HG03558 (cell line): ENCODE data around the gene DNAJC4.
A peak's percentile ranks its signal among the peaks of the same experiment; 100 is the strongest.

Experiments used
- ATAC-seq: cut with Tn5 transposase; IDR thresholded peaks from one replicate; pipeline ENCODE4 v1.9.1; 2021; ENCODE audit warnings: moderate number of reproducible peaks; ENCODE audit not compliant: unreplicated experiment; ENCODE audit errors: extremely low read depth

The DNAJC4 gene

GRCh38 chr11:64255135-64256128 is 25.1 kb downstream of the DNAJC4 start:
- ATAC-seq, result no peak

- ATAC-seq, result no peak
These were observed 26.0 kb downstream of the DNAJC4 start for GRCh38 chr11:64256300-64256699.

GRCh38 chr11:64258356-64258755 is 28.0 kb downstream of the DNAJC4 start:
- no peak for ATAC-seq

- no peak for ATAC-seq
These were observed 28.7 kb downstream of the DNAJC4 start for GRCh38 chr11:64258946-64259532.

GRCh38 chr11:64259533-64260067 is 29.3 kb downstream of the DNAJC4 start:
- ATAC-seq, result no peak

GRCh38 chr11:64260147-64260708 is 29.9 kb downstream of the DNAJC4 start:
- no peak for ATAC-seq

GRCh38 chr11:64261556-64262080 is 31.3 kb downstream of the DNAJC4 start:
- no peak for ATAC-seq

- no peak for ATAC-seq
These were observed 32.1 kb downstream of the DNAJC4 start for GRCh38 chr11:64262271-64263002.

GRCh38 chr11:64263021-64263946 is 32.9 kb downstream of the DNAJC4 start:
- ATAC-seq, result no peak

- no peak for ATAC-seq
These were observed 33.6 kb downstream of the DNAJC4 start for GRCh38 chr11:64263947-64264317.

GRCh38 chr11:64264371-64264852 is 34.1 kb downstream of the DNAJC4 start:
- ATAC-seq, result no peak

- ATAC-seq, result no peak
These were observed 35.1 kb downstream of the DNAJC4 start for GRCh38 chr11:64265176-64266160.

GRCh38 chr11:64266339-64266738 is 36.0 kb downstream of the DNAJC4 start:
- no peak for ATAC-seq

GRCh38 chr11:64267207-64267945 is 37.0 kb downstream of the DNAJC4 start:
- no peak for ATAC-seq

GRCh38 chr11:64268025-64268892 is 37.9 kb downstream of the DNAJC4 start:
- ATAC-seq, result no peak

- ATAC-seq, result peak; percentile 9
These were observed 38.7 kb downstream of the DNAJC4 start for GRCh38 chr11:64268893-64269539.
